Non-pigmented ciliary epithelial cell (primary cell): Measurements from ENCODE around the gene RAE1.

ENCODE experiments used
- DNase-seq: peaks from one replicate; pipeline ENCODE4 v3.0.0-alpha.2; 2010; ENCODE audit warnings: low read depth

The RAE1 gene

GRCh38 chr20:57400821-57401564 lies 49.9 kb downstream of the RAE1 start:
- DNase-seq: no peak

GRCh38 chr20:57401565-57401918 lies 50.5 kb downstream of the RAE1 start:
- DNase-seq: no peak

GRCh38 chr20:57402206-57403125 lies 51.4 kb downstream of the RAE1 start:
- DNase-seq: no peak

- DNase-seq: no peak
Measured at GRCh38 chr20:57403216-57403615, 52.2 kb downstream of the RAE1 start.

GRCh38 chr20:57404006-57404405 lies 53.0 kb downstream of the RAE1 start:
- no peak for DNase-seq

- no peak for DNase-seq
Measured at GRCh38 chr20:57404419-57405072, 53.5 kb downstream of the RAE1 start.

- DNase-seq: no peak
Measured at GRCh38 chr20:57405236-57406016, 54.4 kb downstream of the RAE1 start.

GRCh38 chr20:57407541-57407956 lies 56.5 kb downstream of the RAE1 start:
- DNase-seq: no peak

GRCh38 chr20:57408131-57408530 lies 57.1 kb downstream of the RAE1 start:
- DNase-seq: no peak

- no peak for DNase-seq
Measured at GRCh38 chr20:57408536-57409233, 57.6 kb downstream of the RAE1 start.

- no peak for DNase-seq
Measured at GRCh38 chr20:57409316-57409671, 58.2 kb downstream of the RAE1 start.

- DNase-seq: no peak
Measured at GRCh38 chr20:57409672-57410397, 58.8 kb downstream of the RAE1 start.

GRCh38 chr20:57410398-57410920 lies 59.4 kb downstream of the RAE1 start:
- no peak for DNase-seq

- no peak for DNase-seq
Measured at GRCh38 chr20:57410924-57411323, 59.9 kb downstream of the RAE1 start.

- no peak for DNase-seq
Measured at GRCh38 chr20:57411406-57412283, 60.6 kb downstream of the RAE1 start.

- DNase-seq: no peak
Measured at GRCh38 chr20:57412347-57413029, 61.4 kb downstream of the RAE1 start.

- no peak for DNase-seq
Measured at GRCh38 chr20:57413986-57414385, 62.9 kb downstream of the RAE1 start.

GRCh38 chr20:57414867-57415592 lies 64.0 kb downstream of the RAE1 start:
- DNase-seq: no peak
